Measurements from ENCODE around the gene METTL23.

METTL23 gene

DNA sequence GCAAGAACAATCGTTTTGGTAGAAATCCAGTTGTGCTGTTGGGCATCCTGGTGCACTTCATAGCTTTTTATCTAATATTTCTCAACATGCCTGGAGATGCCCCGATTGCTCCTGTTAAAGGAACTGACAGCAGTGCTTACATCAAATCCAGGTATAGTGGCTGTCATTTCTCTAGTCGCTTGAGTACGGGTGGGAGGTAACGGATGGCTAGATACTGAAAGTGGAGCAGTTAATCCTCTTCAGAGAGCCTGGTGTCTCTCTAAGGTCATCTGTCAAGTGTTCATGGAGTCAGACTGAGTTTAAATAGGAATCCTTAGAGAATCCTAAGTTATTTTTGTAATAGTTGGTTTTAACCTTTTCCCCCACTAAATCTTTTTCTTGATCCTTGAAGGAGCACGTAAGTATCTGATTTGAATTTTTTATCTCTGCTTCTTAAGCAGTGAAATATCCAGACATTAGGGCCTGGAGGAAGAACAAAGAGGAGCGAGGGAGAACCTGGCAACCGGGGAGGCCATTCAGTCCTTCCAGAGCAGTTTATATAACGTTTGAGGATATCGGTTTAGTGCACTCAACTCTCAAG is 48.5 kb downstream of the METTL23 start:
- FAIRE-seq, result no peak

DNA sequence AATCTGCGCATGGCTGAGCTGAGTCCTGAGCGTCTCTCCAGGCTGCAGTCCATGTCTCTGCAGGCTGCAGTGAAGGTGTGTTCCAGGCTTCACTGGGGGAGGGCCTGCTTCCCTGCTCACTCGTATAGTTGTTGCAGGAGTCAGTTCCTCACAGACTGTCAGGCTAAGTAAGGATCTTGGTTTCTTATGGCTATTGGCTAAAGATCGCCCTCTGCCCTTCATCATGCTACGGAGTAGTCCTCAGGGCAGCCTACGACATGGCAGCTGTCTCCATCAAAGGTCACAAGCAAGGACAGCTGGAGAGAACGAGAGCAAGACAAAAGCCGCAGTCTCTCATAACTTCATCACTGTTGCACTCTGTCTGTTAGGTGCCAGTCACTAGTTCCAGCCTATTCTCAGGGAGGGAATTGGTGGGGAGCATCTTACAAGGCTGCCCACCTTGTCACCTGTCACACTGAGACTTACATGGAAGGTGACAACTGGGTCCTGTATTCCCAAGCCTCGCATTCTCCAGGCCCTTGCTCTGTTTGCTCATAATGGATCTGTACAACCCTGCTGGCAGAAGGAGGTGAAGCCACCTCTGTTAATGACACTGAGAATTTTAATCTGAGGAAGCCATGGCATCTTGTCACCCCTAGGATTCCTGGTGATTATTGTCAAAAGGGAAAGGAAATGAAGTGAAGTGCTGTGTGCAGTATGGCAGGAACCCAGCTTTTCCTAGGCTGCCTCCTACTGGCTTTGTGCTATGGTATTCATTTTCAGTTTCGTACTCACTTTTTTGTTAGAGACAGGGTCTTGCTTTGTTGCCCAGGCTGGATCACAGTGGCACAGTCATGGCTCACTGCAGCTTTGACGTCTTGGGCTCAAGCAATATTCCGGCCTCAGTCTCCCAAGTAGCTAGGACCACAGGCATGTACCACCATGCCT is 54.7 kb downstream of the METTL23 start:
- no peak for FAIRE-seq

DNA sequence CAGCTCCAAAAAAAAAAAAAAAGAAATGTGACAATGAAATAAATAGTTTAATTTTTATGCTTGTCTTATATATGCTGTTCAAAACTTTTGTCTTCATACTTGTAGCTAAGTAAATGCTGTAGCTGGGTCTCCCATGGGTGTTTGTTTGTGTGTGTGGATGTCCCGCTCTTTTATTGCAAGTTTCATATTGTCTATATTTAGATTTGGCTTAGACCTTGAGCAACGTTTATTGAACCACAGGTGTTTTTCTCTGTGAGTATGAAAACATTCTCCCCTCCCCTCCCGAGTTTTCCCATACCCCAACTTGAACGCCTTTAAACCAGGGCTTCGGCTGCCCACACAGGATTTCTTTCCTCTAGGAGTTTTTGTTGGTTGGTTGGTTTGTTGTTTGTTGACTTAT is 56.5 kb downstream of the METTL23 start:
- no peak for FAIRE-seq

All from A204.1 (cell line).